Ovary (tissue), 3 donors: ENCODE data around the gene RGS13.

Experiments
- CTCF ChIP-seq, 3 donors: fragments of 450-650 bp in 2 of 3; fragments of 200-600 bp in 1 of 3; IDR thresholded peaks; one replicate each; pipeline versions ENCODE4 v1.5.1 to v1.8.0; 2016 to 2022; ENCODE audit warnings: antibody characterized with exemption in 3 of 3, mild to moderate bottlenecking in 1 of 3
- EP300 ChIP-seq: sonication (generic); formaldehyde crosslinking; IDR thresholded peaks from one replicate; pipeline ENCODE4 v1.6.1; 2017; ENCODE audit warnings: antibody characterized with exemption
- POLR2A ChIP-seq: fragments of 450-650 bp; IDR thresholded peaks from one replicate; pipeline ENCODE4 v1.6.1; 2017; ENCODE audit warnings: antibody characterized with exemption, mild to moderate bottlenecking, moderate library complexity
- donor health status: DM: no; HTN: no; CAD: no.

GRCh38 chr1:192620071-192620635 lies 15.8 kb upstream of the RGS13 start:
- no peak for TF ChIP-seq CTCF (IDR thresholded peaks at IDR 0.05)
- TF ChIP-seq POLR2A, result no peak
- TF ChIP-seq EP300, result no peak
